Activated naive CD4-positive, alpha-beta T cell treated with anti-CD3 and anti-CD28 coated beads for 36 hours (primary cell): ENCODE measurements around the gene NRXN3. TPM values are rescaled to one million over a fixed set of nuclear protein-coding genes. Genes with fewer than 3 reads are reported as not detected.

ENCODE experiments used
- CTCF ChIA-PET: fragments of 350-600 bp; sonication (Branson Sonifier 250); formaldehyde crosslinking; loops from one replicate; lab custom pipeline; 2021; ENCODE audit warnings: antibody characterized with exemption; lab: Charles Lee
- DNase-seq: peaks from one replicate; pipeline ENCODE4 v3.0.0-alpha.2; 2020
- H3K27ac Mint-ChIP-seq: one replicate; pipeline ENCODE4 v1.8.0; 2021; ENCODE audit warnings: mild to moderate bottlenecking, mixed read lengths
- H3K27me3 Mint-ChIP-seq: one replicate; pipeline ENCODE4 v1.8.0; 2021; ENCODE audit warnings: low read depth, mixed read lengths
- H3K36me3 Mint-ChIP-seq: one replicate; pipeline ENCODE4 v1.8.0; 2021; ENCODE audit warnings: low read depth, mixed read lengths
- H3K4me1 Mint-ChIP-seq: one replicate; pipeline ENCODE4 v1.8.0; 2021; ENCODE audit warnings: low read depth, mixed read lengths
- H3K4me3 Mint-ChIP-seq: one replicate; pipeline ENCODE4 v1.8.0; 2021; ENCODE audit warnings: mild to moderate bottlenecking, moderate library complexity, mixed read lengths
- H3K9me3 Mint-ChIP-seq: one replicate; pipeline ENCODE4 v1.8.0; 2021; ENCODE audit warnings: mixed read lengths
- intact Hi-C: fragments of 100-400 bp; cut with micrococcal nuclease; formaldehyde crosslinking; loops from one replicate; pipeline ENCODE4 v1.15.1; 2023
- total RNA-seq, 2 experiments: library from RNA; stranded (reverse); gene quantifications; one replicate each; pipeline ENCODE4 v1.2.3, GENCODE V29; 2021

The NRXN3 gene
- total RNA-seq, 2 experiments from 2014 or later, result not detected

DNA sequence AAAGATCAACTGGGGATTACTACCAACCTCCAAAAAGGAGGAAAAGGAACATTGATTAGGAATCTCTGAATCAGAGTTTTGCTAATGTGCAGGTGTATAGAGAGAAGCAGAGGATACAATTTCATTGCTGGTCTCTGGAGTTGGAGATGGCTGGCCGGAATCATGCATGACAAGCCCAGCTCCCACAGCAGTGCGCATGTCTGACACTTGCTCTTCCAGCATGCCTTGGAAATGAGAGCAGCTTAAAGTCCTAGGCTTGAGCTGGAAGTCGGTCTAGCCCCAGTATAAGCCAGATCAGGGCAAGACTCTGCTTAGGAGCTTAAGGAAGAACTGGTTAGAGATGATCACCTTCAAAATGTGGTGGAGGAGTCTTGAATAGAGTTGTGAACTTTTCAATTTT lies 1298.3 kb downstream of the NRXN3 start:
- no peaks in the 10 kb centered on the region for H3K27me3 Mint-ChIP-seq
- CTCF ChIA-PET, result no interaction called here
- no peaks in the 10 kb centered on the region for H3K36me3 Mint-ChIP-seq
- peaks cover 2% of the 10 kb centered on the region for H3K9me3 Mint-ChIP-seq
- no peak overlapping the region for H3K27ac Mint-ChIP-seq
- intact Hi-C loops, result no loop called here
- DNase-seq, result no peak
- H3K4me3 Mint-ChIP-seq, result no peak overlapping the region
- no peaks in the 10 kb centered on the region for H3K4me1 Mint-ChIP-seq

DNA sequence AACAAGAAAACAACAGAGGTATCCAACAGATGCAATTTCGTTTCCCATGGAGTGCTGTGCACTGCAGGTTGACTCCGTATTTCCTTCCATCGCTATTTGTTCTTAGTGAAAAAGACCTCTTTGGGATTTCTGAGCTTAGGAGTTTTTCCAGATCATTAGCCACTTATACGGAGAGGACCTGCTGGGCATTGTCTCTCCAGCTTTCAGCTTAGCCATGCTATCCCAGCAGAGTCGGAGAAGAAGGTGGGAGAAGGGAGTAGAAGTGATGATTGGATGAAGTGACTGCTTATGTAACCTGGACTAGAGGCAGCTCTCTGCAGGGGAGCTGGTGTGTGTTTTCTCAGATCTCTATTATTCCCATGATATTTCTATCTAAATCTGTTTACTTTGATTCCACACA lies 1303.5 kb downstream of the NRXN3 start:
- CTCF ChIA-PET, result interaction anchor here (1.1 kb wide), 1 partner anchor 12 kb away, joined by 3 read pairs; no protein-coding TSS in a partner anchor
- Mint-ChIP-seq H3K27ac (no peak overlapping the region), H3K9me3 (peaks cover 2% of the 10 kb centered on the region), H3K36me3 (no peaks in the 10 kb centered on the region), H3K4me3 (no peak overlapping the region), H3K27me3 (no peaks in the 10 kb centered on the region), H3K4me1 (no peaks in the 10 kb centered on the region)
- no peak for DNase-seq
- intact Hi-C loops, result no loop called here

DNA sequence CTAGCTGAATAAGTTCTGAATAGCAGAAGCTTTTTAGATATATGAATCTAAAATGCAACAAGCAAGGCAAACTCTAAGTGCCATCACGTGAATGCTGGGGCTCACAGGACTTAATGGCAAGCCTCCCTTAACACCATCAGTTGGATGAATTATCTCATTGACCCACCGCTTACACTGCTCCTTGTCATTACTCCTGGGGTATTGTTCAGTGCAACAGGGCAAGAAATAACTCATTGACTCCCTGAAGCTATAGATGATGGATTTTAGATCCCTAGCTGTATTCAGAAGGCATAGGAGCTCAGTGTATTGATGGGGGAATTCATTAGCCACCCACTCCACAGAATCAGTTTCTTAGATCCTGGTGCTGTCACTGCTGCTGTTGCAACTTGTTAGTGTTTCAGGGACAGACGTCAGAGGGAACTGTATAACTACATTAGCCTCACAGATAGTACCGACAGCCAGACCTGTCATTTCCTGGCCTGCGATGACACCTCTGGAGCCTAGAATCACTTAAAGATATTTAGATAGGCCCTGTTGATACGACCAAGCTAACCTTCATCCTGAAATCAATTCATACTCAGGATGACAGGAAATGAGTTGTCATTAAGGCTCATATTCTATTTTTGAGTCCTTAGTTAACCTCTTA lies 1305.8 kb downstream of the NRXN3 start:
- H3K9me3 Mint-ChIP-seq, result no peaks in the 10 kb centered on the region
- H3K27ac Mint-ChIP-seq, result no peak overlapping the region
- no peaks in the 10 kb centered on the region for H3K27me3 Mint-ChIP-seq
- intact Hi-C loops, result no loop called here
- no peak overlapping the region for H3K4me3 Mint-ChIP-seq
- no peaks in the 10 kb centered on the region for H3K36me3 Mint-ChIP-seq
- H3K4me1 Mint-ChIP-seq, result no peaks in the 10 kb centered on the region
- CTCF ChIA-PET, result no interaction called here
- DNase-seq, result no peak

DNA sequence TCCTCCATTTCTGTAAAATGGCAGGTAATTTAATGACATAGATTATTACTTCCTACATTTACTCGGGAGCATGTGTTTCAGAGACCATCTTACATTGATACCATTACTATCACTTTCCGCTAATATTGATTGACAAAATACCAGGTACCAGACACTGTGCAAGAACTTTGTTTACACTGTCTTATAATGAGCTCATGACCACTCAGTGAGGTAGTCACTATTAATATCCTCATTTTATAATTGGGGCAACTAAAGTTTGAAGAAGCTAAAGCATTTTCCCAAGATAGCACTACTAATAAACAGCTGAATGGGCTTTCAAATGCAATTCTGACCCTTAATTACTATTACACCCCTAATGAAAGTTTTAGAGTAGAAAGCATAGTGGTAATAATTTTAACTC lies 1306.4 kb downstream of the NRXN3 start:
- Mint-ChIP-seq H3K27ac (no peak overlapping the region), H3K9me3 (no peaks in the 10 kb centered on the region), H3K36me3 (no peaks in the 10 kb centered on the region), H3K27me3 (no peaks in the 10 kb centered on the region), H3K4me1 (no peaks in the 10 kb centered on the region), H3K4me3 (no peak overlapping the region)
- DNase-seq, result no peak
- CTCF ChIA-PET, result no interaction called here
- intact Hi-C loops, result no loop called here

DNA sequence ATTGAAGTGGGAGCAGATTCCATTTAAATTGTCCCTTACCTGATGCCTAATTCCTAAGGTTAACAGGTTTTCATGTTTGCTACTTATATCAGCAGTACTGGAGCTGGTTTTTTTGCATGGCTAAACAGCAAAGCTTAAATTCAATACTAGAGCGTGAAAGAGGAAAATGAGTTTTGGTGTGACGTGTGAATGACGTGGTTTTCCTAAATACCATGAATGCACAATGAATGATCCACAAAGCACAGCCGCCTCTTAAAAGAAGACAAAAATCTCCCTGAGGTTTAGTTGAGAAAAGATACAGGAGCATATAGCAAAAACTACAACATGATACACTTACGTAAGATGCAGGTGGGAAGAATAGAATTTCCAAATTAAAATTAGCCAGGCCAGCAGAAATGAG lies 1310.0 kb downstream of the NRXN3 start:
- intact Hi-C loops, result no loop called here
- CTCF ChIA-PET, result interaction anchor here (0.6 to 0.7 kb wide), 2 partner anchors 21 to 434 kb away, joined by 3 read pairs; no protein-coding TSS in a partner anchor
- H3K36me3 Mint-ChIP-seq, result no peaks in the 10 kb centered on the region
- H3K4me3 Mint-ChIP-seq, result no peak overlapping the region
- H3K9me3 Mint-ChIP-seq, result no peaks in the 10 kb centered on the region
- H3K27me3 Mint-ChIP-seq, result no peaks in the 10 kb centered on the region
- H3K27ac Mint-ChIP-seq, result no peak overlapping the region
- DNase-seq, result no peak
- H3K4me1 Mint-ChIP-seq, result no peaks in the 10 kb centered on the region

DNA sequence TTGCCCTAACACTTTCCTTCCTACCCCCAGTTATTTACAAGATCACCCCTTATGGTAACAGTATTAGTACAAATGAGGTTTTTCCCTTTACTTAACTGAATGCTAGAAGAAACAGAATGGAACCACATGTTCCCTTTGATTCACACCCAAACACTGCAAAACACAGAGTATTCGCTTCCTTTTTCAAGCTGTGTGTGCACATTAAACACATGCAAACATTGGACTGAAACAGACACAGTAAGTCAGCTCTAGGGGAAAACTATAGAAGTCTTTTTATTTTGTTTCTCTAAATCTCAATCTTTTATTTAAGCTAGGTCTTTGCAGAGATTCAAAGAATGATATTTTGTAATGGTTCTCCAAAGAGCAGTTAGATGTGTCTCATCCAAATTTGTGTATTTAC lies 1312.7 kb downstream of the NRXN3 start:
- Mint-ChIP-seq H3K27ac (no peak overlapping the region), H3K4me1 (no peaks in the 10 kb centered on the region), H3K36me3 (no peaks in the 10 kb centered on the region), H3K9me3 (no peaks in the 10 kb centered on the region), H3K27me3 (no peaks in the 10 kb centered on the region), H3K4me3 (no peak overlapping the region)
- CTCF ChIA-PET, result no interaction called here
- intact Hi-C loops, result no loop called here
- no peak for DNase-seq

DNA sequence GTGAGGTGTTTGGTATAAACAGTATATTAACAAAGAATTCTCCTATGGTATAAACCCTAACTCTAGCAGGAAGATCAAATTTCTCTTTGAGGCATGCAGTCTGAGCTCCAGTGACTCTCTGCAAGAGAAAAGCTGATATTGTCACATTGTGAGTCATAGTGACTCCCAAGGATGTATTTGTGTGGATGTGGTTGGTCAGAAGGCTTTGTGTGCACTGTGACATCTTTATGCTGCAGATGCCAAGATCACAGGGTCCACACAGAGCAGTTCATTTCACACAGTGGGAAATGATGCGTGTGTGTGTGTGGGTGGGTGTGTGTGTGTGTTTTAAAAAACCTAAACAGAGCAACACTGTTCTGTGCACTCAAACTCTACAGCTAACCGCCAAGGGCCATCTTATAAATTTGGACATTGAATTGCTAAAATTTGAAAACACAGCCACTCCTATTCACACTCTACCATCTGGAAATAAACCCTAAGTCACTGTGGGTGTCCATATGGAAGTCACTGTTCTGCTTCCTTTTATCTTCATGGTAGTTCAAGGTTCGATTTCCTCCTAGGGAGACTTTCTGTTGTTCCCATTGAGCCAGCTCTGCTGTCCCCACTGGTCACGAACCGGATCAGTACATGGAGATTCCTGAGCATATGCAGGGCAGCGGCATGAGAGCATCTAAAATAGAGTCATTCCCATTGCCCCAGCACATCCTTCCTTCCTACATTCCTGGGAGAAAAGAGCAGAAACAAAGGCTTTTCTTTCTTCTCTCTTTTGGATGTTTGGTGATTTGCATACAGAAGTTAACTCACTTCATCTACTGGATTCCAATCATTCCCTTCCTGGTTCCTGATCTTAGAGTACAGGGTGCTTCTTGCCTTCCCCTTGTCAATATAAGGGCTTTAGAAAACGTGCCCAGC lies 1313.6 kb downstream of the NRXN3 start:
- no peaks in the 10 kb centered on the region for H3K36me3 Mint-ChIP-seq
- CTCF ChIA-PET, result no interaction called here
- no peak overlapping the region for H3K27ac Mint-ChIP-seq
- intact Hi-C loops, result no loop called here
- H3K4me3 Mint-ChIP-seq, result no peak overlapping the region
- no peaks in the 10 kb centered on the region for H3K4me1 Mint-ChIP-seq
- no peaks in the 10 kb centered on the region for H3K27me3 Mint-ChIP-seq
- DNase-seq, result no peak
- H3K9me3 Mint-ChIP-seq, result peaks cover 4% of the 10 kb centered on the region

DNA sequence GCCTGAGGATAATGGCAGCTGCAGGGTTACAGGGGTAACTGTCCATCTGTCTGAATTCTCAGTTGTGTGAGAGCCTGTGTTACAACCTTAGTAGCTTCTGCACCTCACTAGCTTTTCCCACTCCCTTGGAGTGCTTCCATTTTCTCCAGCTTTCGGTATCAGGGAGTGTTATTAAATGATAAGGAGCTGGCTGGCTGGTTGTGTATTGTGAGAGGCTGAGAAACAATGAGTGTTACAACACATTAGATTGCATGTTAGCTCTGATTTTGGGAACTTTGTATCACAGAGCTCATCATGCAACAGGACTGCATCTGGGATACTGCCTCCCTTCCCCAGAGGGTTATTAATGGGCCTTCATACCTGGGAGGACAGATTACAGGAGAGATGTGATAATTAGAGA lies 1317.5 kb downstream of the NRXN3 start:
- Mint-ChIP-seq H3K4me3 (no peak overlapping the region), H3K27ac (no peak overlapping the region), H3K4me1 (no peaks in the 10 kb centered on the region), H3K27me3 (no peaks in the 10 kb centered on the region), H3K36me3 (no peaks in the 10 kb centered on the region), H3K9me3 (peaks cover 6% of the 10 kb centered on the region)
- CTCF ChIA-PET, result no interaction called here
- intact Hi-C loops, result no loop called here
- DNase-seq, result no peak

DNA sequence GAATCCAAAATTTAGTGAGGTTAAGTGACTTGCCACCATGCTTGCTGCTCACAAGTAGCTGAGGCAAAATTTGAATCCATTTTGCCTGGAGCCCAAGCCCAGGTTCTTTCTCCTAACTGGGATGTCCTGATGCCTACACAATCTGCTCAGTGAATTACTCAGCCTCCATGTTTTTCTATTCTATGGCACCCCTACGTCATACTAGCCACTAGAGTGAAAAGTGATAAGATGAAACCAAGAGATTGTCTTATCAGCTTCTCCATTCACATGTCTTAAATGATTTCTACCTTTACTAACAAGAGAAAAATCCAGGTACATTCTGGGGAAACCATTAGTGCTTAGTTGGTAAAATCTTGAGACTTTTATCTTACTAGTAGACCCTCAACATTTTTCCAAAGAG lies 1321.0 kb downstream of the NRXN3 start:
- H3K4me3 Mint-ChIP-seq, result no peak overlapping the region
- peaks cover 10% of the 10 kb centered on the region for H3K9me3 Mint-ChIP-seq
- H3K27me3 Mint-ChIP-seq, result no peaks in the 10 kb centered on the region
- no peaks in the 10 kb centered on the region for H3K36me3 Mint-ChIP-seq
- intact Hi-C loops, result no loop called here
- CTCF ChIA-PET, result no interaction called here
- no peak for DNase-seq
- no peak overlapping the region for H3K27ac Mint-ChIP-seq
- no peaks in the 10 kb centered on the region for H3K4me1 Mint-ChIP-seq

DNA sequence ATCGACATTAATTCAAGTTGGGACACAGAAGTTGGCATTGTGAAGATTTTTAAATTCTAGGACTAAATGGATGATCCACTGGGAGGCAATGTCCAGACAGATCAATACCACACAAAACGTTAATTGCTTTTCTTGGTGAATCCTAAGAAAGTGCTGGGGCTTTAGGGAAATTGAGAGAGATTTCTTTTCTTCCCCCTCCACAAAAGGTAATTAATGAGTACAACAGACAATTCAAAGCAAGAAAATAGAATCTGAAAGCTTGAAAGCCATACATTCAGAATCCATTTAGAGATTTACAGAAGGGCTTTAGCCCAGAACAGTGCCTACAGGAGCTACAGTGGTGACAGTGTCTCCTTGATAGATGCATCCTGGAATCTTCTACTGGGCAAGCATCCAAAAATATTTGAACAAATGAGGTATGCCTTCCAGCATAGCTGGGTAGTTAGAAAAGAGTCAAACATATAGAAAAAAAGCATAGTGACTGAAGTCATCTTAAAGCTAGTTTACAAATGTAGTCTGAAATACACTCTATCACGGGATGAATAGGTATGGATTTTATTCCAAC lies 1323.0 kb downstream of the NRXN3 start:
- DNase-seq, result no peak
- Mint-ChIP-seq H3K9me3 (peaks cover 8% of the 10 kb centered on the region), H3K27ac (no peak overlapping the region), H3K4me1 (no peaks in the 10 kb centered on the region), H3K36me3 (no peaks in the 10 kb centered on the region), H3K27me3 (no peaks in the 10 kb centered on the region), H3K4me3 (no peak overlapping the region)
- intact Hi-C loops, result no loop called here
- CTCF ChIA-PET, result no interaction called here

DNA sequence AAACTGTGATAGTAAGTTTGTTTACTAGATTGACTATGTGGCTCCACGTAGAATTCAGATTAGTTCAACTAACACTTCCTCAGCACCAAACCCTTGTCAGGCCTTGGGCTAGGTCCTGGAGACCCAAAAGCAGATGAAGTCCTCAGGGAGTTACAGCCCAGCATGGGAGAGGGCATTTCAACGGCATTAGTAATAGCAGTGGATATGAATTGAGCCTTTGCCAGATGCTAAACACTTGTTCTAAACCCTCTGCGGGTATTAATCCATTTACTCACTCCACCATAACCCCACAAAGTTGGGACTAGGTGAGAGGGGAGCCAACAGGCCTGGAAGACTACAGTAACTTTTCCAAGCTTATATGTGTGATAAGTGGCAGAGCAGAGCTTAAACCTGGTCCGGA lies 1326.5 kb downstream of the NRXN3 start:
- Mint-ChIP-seq H3K36me3 (no peaks in the 10 kb centered on the region), H3K4me3 (no peak overlapping the region), H3K4me1 (no peaks in the 10 kb centered on the region), H3K9me3 (peaks cover 6% of the 10 kb centered on the region), H3K27me3 (no peaks in the 10 kb centered on the region), H3K27ac (no peak overlapping the region)
- DNase-seq, result no peak
- CTCF ChIA-PET, result no interaction called here
- intact Hi-C loops, result no loop called here

DNA sequence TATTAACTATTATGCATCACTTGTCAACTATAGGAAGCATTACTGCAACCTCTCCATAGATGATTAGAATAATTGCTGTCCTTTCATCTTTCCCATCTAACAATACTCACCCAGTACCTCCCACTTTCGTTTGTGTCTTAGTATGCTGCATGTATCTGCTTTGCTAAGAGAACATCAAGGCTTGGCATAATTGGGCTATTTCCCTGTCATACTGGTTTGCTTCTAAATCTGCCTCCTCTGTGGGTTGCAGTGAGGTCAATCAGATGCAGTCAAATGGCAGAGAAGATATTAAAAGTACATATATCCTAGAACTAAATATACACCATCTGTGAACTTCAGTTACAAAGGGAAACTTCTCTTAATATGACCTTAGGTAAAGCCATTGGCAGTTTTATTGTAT lies 1330.3 kb downstream of the NRXN3 start:
- Mint-ChIP-seq H3K4me1 (no peaks in the 10 kb centered on the region), H3K27me3 (no peaks in the 10 kb centered on the region), H3K27ac (no peak overlapping the region), H3K9me3 (peaks cover 4% of the 10 kb centered on the region), H3K4me3 (no peak overlapping the region), H3K36me3 (no peaks in the 10 kb centered on the region)
- intact Hi-C loops, result no loop called here
- DNase-seq, result no peak
- CTCF ChIA-PET, result no interaction called here
